OCI-LY3 (cell line): ENCODE data around the gene DHRSX.
"Not testable (repeated sequence)": the region's sequence is repeated elsewhere in the genome, so short reads cannot be mapped to it uniquely, and the experiment has no call there.

Experiments used
- H2AFZ ChIP-seq: fragments of 200-600, 300-600 bp; shearing (Covaris generic); 2 replicates; pipeline ENCODE4 v1.6.0; 2014; ENCODE audit warnings: antibody characterized with exemption, low read depth, low read length
- H3K27ac ChIP-seq: fragments of 200-600, 300-600 bp; sonication (generic); 2 replicates; pipeline ENCODE4 v1.5.1; 2014; ENCODE audit warnings: mild to moderate bottlenecking, low read length, moderate library complexity, mixed read lengths
- H3K27me3 ChIP-seq: fragments of 200-600, 300-600 bp; sonication (generic); 2 replicates; pipeline ENCODE4 v1.6.1; 2014; ENCODE audit warnings: low read depth, low read length, mixed read lengths
- H3K36me3 ChIP-seq: fragments of 200-600, 300-600 bp; sonication (generic); replicated peaks from 2 replicates; pipeline ENCODE3; 2014; ENCODE audit warnings: low read depth, low read length, mixed read lengths
- H3K4me1 ChIP-seq: fragments of 300-600, 200-600 bp; sonication (generic); 2 replicates; pipeline ENCODE4 v1.6.1; 2014; ENCODE audit warnings: low read length, mixed read lengths
- H3K4me2 ChIP-seq: fragments of 200-600, 300-600 bp; sonication (generic); 2 replicates; pipeline ENCODE4 v1.6.1; 2014; ENCODE audit warnings: low read length, mixed read lengths
- H3K4me3 ChIP-seq: fragments of 300-600, 200-600 bp; sonication (generic); 2 replicates; pipeline ENCODE4 v1.5.1; 2014; ENCODE audit warnings: antibody characterized with exemption, mild to moderate bottlenecking, low read length, moderate library complexity
- H3K79me2 ChIP-seq: fragments of 300-600, 200-600 bp; shearing (Covaris generic); 2 replicates; pipeline ENCODE4 v1.6.1; 2014; ENCODE audit warnings: mild to moderate bottlenecking, low read length, mixed read lengths
- H3K9ac ChIP-seq: fragments of 300-600, 200-600 bp; shearing (Covaris generic); 2 replicates; pipeline ENCODE4 v1.6.0; 2014; ENCODE audit warnings: mild to moderate bottlenecking, low read length, moderate library complexity
- H3K9me3 ChIP-seq: fragments of 200-600, 300-600 bp; shearing (Covaris generic); 2 replicates; pipeline ENCODE4 v1.6.1; 2014; ENCODE audit warnings: low read length, mixed read lengths; ENCODE audit not compliant: insufficient read depth
- H4K20me1 ChIP-seq: fragments of 200-600, 300-600 bp; sonication (generic); 2 replicates; pipeline ENCODE4 v1.6.1; 2016; ENCODE audit warnings: low read length, mixed read lengths; ENCODE audit not compliant: insufficient read depth
- CTCF ChIP-seq: fragments of 200-600, 300-600 bp; sonication (generic); IDR thresholded peaks from 2 replicates; pipeline ENCODE4 v1.5.1; 2014; ENCODE audit warnings: antibody characterized with exemption, low read length, low read depth
- EZH2phosphoT487 ChIP-seq: fragments of 200-600 bp; shearing (Covaris generic); IDR thresholded peaks from 2 replicates; pipeline ENCODE4 v1.6.1; 2018; ENCODE audit warnings: antibody characterized with exemption, mixed run types, low read depth

Gene DHRSX

GRCh38 chrX:2272337-2272736, 228.4 kb downstream of the DHRSX start:
- no peak overlapping the region for H3K4me2 ChIP-seq
- no peak overlapping the region for H3K9ac ChIP-seq
- H3K27ac ChIP-seq, result no peak overlapping the region
- no peaks in the 10 kb centered on the region for H3K9me3 ChIP-seq
- H3K27me3 ChIP-seq, result no peaks in the 10 kb centered on the region
- TF ChIP-seq CTCF (no peak), EZH2phosphoT487 (no peak)
- H3K4me3 ChIP-seq, result no peak overlapping the region
- no peaks in the 10 kb centered on the region for H3K79me2 ChIP-seq
- H2AFZ ChIP-seq, result no peak overlapping the region
- H3K36me3 ChIP-seq, result peaks cover 6% of the 10 kb centered on the region
- no peaks in the 10 kb centered on the region for H3K4me1 ChIP-seq
- H4K20me1 ChIP-seq, result peaks cover 4% of the 10 kb centered on the region; the same call in 1 of the 2 replicates

GRCh38 chrX:2271595-2271994, 229.2 kb downstream of the DHRSX start:
- H2AFZ ChIP-seq, H3K4me2 ChIP-seq, H4K20me1 ChIP-seq, H3K27me3 ChIP-seq, H3K9me3 ChIP-seq, H3K79me2 ChIP-seq, H3K4me3 ChIP-seq, H3K4me1 ChIP-seq, H3K36me3 ChIP-seq, H3K9ac ChIP-seq, H3K27ac ChIP-seq: not testable (repeated sequence)

DNA sequence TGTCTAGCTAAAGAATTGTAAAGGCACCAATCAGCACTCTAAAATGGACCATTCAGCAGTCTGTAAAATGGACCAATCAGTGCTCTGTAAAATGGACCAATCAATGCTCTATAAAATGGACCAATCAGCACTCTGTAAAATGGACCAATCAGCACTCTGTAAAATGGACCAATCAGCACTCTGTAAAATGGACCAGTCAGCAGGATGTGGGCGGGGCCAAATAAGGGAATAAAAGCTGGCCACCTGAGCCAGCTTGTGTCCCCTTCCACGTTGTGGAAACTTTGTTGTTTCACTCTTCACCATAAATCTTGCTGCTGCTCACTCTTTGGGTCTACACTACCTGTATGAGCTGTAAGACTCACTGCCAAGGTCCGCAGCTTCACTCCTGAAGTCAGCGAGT, 230.0 kb downstream of the DHRSX start:
- not testable (repeated sequence) for H2AFZ ChIP-seq, H3K27ac ChIP-seq, H3K9ac ChIP-seq, H3K36me3 ChIP-seq, H3K4me1 ChIP-seq, H3K79me2 ChIP-seq, H3K9me3 ChIP-seq, H3K4me2 ChIP-seq, H3K4me3 ChIP-seq, H4K20me1 ChIP-seq, H3K27me3 ChIP-seq

DNA sequence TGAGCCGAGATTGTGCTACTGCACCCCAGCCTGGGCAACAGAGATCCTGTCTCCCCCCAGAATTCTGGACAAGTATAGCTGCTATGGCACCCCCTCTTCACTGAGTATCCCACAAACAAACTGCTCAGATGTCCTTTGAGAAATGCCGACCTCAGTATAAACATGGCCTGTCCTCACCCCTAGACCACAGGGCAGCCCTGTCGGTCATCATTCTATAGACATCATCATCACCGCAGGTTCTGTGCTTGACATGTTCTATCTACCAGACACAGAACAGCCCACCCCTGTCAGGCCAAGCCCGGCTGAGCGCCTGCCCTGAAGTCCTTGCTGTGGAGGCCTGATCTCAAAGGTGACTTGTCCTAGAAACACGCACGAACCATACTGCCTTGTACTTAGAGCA, 232.9 kb downstream of the DHRSX start:
- Histone ChIP-seq H3K36me3 (peaks cover 3% of the 10 kb centered on the region), H3K4me2 (no peak overlapping the region), H3K9ac (no peak overlapping the region), H2AFZ (no peak overlapping the region), H4K20me1 (no peaks in the 10 kb centered on the region; the same call in 1 of the 2 replicates), H3K4me3 (no peak overlapping the region), H3K9me3 (no peaks in the 10 kb centered on the region), H3K4me1 (no peaks in the 10 kb centered on the region), H3K27me3 (no peaks in the 10 kb centered on the region), H3K27ac (no peak overlapping the region), H3K79me2 (no peaks in the 10 kb centered on the region)
- TF ChIP-seq EZH2phosphoT487 (no peak), CTCF (no peak)

DNA sequence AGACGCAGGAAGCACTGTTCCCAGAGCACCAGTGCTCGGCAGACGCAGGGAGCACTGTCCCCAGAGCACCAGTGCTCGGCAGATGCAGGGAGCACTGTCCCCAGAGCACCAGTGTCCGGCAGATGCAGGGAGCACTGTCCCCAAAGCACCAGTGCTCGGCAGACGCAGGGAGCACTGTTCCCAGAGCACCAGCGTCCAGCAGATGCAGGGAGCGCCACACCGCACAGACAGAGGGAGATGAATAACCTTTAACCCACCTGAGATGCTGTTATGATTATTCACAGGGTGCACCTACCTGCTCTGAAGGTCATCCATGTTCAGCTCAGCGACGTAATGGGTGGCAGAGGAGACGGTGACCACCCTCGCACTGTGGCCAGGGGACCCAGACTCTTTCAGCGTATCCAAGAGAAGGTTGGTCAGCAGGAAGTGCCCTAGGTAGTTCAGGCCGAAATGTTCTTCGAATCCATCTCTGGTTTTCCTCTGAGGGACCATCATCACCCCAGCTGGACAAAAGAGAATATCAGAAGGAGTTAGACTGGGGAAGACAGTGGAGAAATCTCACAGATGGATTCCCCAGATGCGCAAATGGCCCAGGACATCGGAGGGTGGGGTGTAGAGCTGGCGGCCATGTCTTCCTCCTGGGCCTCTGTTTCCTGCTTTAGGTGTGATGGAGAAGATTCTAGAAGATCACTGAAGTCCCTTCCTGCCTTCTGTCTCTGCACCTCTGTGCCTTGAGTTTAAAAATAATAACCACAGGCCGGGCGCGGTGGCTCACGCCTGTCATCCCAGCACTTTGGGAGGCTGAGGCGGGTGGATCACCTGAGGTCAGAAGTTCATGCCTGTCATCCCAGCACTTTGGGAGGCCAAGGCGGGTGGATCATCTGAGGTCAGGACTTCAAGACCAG, 234.1 kb downstream of the DHRSX start:
- Histone ChIP-seq H4K20me1 (peaks cover 8% of the 10 kb centered on the region; the same call in 1 of the 2 replicates), H3K36me3 (peaks cover 3% of the 10 kb centered on the region), H3K27me3 (no peaks in the 10 kb centered on the region), H3K27ac (no peak overlapping the region), H3K9ac (no peak overlapping the region), H3K4me3 (no peak overlapping the region), H2AFZ (no peak overlapping the region), H3K4me2 (no peak overlapping the region), H3K9me3 (no peaks in the 10 kb centered on the region), H3K79me2 (no peaks in the 10 kb centered on the region), H3K4me1 (no peaks in the 10 kb centered on the region)
- no peak for TF ChIP-seq CTCF
- no peak for TF ChIP-seq EZH2phosphoT487

- not testable (repeated sequence) for H3K4me3 ChIP-seq, H3K9me3 ChIP-seq, H4K20me1 ChIP-seq, H3K9ac ChIP-seq, H3K4me1 ChIP-seq, H3K79me2 ChIP-seq, H3K27ac ChIP-seq, H2AFZ ChIP-seq, H3K27me3 ChIP-seq, H3K36me3 ChIP-seq, H3K4me2 ChIP-seq
Measured at GRCh38 chrX:2265658-2266444, 234.9 kb downstream of the DHRSX start.
